Activated naive CD8-positive, alpha-beta T cell treated with anti-CD3 and anti-CD28 coated beads, Interleukin-2, amount 50 U/mL, for 16 hours (primary cell): Measurements from ENCODE around the gene KRTAP15-1.

Source experiments
- DNase-seq: peaks from one replicate; pipeline ENCODE4 v3.0.0-alpha.2; 2020; ENCODE audit warnings: low read depth, low spot score

Gene KRTAP15-1

GRCh38 chr21:30487336-30487735 lies 47.3 kb downstream of the KRTAP15-1 start, which contains the start of gene KRTAP19-2:
KRTAP19-2 (minus strand) TSS chr21:30487436; CDS start chr21:30487348, 88 bp downstream.
- no peak for DNase-seq
